GM13977 (cell line): ENCODE data around the gene MYH7.

Source experiments
- DNase-seq: peaks from one replicate; pipeline ENCODE4 v3.0.0; 2012; ENCODE audit warnings: low spot score
- in situ Hi-C: fragments of 300-500 bp; cut with MboI; formaldehyde crosslinking; loops from one replicate; pipeline ENCODE4 v1.12.0; 2022; ENCODE audit warnings: low sequenced_read_pairs, low pct_unique_long_range_greater_than_20kb, mixed read lengths, inconsistent platforms; ENCODE audit not compliant: unreplicated experiment
- TF ChIP-seq, protein P1 (sequence below): IDR thresholded peaks from 2 replicates; pipeline ENCODE4 v1.5.1; 2012; ENCODE audit warnings: mild to moderate bottlenecking, control low read depth; ENCODE audit not compliant: insufficient read depth; ENCODE audit errors: extremely low read depth, missing control alignments

The MYH7 gene

DNA sequence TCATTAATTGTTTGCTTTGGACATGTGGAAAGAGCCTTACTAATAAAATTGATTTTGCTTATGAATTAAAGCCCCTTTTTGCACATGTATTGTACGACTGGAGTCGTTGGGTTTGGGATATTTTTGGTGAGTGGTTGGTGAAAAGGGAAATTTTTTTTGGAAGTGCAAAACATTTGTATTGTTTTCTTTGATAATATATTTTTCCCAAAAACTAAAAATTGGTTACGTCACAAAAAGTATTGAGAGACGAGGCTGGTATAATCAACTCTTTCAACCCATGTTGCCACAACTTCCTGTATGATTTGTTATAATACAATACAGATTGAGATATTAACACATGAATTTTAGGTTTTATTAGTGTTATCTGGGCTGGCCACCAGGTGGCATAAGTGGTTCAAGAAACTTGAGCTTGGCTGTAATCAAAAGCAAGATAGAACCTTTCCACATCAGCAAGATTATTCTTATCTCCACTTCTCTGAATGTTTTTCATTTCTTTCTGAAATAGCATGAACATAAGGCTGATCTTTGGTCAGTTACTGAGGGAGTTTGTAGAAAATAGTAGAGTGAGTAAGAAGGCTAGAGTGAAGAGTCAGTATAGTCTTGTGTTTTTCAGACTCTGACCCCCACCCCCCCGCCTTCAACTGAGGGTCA lies 42.8 kb upstream of the MYH7 start:
- in situ Hi-C loops = loop anchor here (5.0 kb wide), 1 partner anchor 89 kb away; the partner anchor contains the start of gene AP1G2
- TF ChIP-seq, protein P1, sequence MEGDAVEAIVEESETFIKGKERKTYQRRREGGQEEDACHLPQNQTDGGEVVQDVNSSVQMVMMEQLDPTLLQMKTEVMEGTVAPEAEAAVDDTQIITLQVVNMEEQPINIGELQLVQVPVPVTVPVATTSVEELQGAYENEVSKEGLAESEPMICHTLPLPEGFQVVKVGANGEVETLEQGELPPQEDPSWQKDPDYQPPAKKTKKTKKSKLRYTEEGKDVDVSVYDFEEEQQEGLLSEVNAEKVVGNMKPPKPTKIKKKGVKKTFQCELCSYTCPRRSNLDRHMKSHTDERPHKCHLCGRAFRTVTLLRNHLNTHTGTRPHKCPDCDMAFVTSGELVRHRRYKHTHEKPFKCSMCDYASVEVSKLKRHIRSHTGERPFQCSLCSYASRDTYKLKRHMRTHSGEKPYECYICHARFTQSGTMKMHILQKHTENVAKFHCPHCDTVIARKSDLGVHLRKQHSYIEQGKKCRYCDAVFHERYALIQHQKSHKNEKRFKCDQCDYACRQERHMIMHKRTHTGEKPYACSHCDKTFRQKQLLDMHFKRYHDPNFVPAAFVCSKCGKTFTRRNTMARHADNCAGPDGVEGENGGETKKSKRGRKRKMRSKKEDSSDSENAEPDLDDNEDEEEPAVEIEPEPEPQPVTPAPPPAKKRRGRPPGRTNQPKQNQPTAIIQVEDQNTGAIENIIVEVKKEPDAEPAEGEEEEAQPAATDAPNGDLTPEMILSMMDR = peak; percentile 70
- DNase-seq = peak; percentile 50

DNA sequence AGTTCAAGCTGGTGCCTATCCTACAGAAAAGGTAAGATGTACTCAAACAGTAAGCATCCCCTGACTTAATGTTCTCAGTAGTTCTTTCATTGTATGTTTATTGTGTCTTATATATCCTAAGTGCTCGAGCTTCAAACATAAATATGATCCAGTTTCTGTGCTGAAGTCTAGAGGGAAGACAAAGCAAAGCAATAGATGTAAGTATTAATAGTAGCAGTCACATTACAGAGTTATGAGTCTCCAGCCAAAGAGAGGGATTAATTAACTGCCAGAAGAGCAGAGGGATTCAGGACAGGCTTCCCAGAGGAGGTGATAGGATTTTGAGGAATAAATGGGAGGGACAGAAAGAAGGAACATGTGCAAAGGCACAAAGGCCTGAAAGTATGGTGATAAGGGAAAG lies 35.5 kb upstream of the MYH7 start:
- DNase-seq = no peak
- TF ChIP-seq, protein P1 = no peak
- in situ Hi-C loops = no loop called here

DNA sequence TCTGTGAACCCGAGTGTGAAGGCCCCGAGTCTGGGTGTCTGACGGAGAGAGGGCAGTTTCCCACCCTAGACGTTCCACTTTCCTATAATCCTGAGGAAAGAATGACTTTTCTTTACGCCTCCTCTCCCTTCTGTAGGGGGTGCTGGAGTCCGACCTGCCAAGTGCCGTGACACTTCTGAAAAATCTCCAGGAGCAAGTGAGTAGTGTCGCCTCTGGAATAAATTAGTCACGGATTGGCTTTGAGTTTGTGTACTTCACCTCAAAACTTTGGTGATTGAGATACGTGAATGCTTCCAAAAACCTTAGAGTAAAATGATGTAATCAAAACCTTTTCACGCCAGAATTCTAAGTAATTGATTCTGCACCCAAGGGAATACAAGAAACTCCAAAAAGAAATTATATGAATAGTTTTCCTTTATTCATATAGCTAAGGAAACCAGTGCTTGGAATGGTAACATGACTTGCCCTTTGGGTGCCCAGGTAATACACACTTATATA lies 34.5 kb upstream of the MYH7 start:
- no peak for DNase-seq
- TF ChIP-seq, protein P1 = no peak
- in situ Hi-C loops = no loop called here

DNA sequence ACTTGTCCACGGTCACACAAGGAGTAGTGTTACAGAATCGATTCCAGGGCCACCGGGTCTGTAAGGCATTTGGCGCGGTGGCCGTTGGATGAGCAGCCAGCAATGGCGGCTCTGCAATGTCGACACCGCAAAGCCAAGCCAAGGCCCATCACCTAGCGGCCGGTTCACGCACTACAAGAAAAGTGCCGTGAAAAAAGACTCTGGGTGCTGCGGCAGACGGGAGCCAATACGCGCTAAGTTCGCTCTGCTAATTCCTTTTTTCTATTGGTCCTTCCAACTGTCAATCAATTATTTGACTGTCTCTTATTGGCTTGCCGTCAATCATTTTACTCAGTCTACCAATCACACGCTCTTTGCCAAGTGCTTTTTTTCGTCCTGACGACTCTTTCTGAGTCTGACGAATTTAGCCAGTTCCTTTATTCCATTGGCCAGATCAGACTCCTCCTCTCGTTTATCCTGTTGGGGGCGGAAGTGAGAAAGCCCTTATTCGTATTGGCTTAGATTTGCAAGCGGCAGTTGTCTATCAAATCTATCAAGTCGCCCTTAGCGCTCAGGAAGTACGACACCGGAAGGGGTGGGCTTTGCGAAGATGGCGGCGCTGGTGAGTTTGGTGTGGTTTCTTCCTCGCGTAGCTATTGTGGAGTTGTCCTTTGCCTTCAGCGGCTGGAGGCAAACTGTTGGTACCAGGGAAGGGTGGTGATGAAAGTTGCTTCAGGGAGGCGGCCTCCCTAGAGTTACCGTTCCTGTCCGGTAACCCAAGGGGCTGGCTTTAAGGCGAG lies 33.9 kb upstream of the MYH7 start, which contains the start of gene NGDN:
TSS of gene NGDN (plus strand) at position 577 of the 779 bp plus-strand sequence. CDS start at position 590, 13 bp downstream.
- DNase-seq = peak; percentile 92
- TF ChIP-seq, protein P1 = peak; percentile 73
- in situ Hi-C loops = no loop called here

DNA sequence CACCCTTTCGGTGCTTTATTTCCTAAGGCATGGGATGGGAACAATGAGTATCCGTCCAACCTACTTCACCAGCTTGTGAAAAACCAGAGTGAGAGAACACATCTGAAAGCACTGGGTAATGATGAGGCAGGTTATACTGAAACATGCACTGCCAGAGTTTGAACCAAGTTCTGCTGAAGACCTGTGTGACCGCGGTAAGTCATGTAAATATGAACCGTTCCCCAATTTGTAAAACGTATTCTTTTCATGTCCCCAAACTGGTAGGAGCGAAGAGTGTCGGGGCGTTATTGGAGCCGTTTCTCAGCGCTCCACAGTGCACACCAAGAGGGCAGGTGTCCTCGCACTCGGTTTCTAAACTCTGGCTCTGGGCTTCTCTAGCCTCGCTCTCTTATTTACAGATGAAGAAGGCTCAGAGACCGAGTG lies 33.3 kb upstream of the MYH7 start:
- TF ChIP-seq, protein P1 = no peak
- DNase-seq = no peak
- in situ Hi-C loops = no loop called here

DNA sequence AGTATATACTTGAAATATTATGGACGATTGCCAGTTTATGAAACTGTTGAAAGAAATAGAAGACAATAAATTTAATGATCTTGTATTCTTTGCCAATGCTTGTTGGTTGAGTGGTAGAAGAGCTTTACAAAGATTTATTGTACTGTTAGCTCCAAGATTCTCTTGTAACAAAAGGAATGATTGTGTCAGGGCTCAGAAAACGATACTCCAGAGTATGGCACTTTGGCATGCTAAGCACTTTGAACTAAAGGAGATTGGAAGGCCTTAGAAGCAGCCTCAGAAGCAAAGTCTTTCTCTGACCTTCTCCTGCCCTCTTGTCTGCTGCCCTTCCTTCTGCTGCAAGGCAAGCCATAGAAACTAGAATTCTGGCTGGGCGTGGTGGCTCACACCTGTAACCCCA lies 29.8 kb upstream of the MYH7 start:
- DNase-seq = no peak
- TF ChIP-seq, protein P1 = no peak
- in situ Hi-C loops = no loop called here
